IMR-90 (cell line): Measurements from ENCODE around the gene AP2A1. TPM values are rescaled to one million over a fixed set of nuclear protein-coding genes. Genes with fewer than 3 reads are reported as not detected.

Experiments used
- ATAC-seq: fragments of 200-7000 bp; cut with Tn5 transposase; 2 replicates; pipeline ENCODE4 v1.9.1; 2020; ENCODE audit warnings: low read depth, mild to moderate bottlenecking, moderate library complexity
- BruUV-seq: library from RNA; stranded (reverse); fragments of 400-500 nt; replicated peaks from 2 replicates; lab custom pipeline; 2021; lab: Mats Ljungman, UMichigan
- CTCF ChIA-PET: fragments of 300-600 bp; formaldehyde crosslinking; extraction: SDS; loops from one replicate; lab custom pipeline; 2021; ENCODE audit warnings: antibody characterized with exemption; lab: Yijun Ruan, JAX
- POLR2A ChIA-PET: fragments of 300-600 bp; sonication (Branson Sonifier 250); formaldehyde crosslinking; loops from one replicate; lab custom pipeline; 2022; ENCODE audit warnings: antibody characterized with exemption; ENCODE audit not compliant: unreplicated experiment; lab: Charles Lee
- DNase-seq: peaks from one replicate; pipeline ENCODE4 v3.0.0; 2013
- H2AFZ ChIP-seq: replicated peaks from 2 replicates; pipeline ENCODE3; 2013; ENCODE audit warnings: low read length, mild to moderate bottlenecking; ENCODE audit not compliant: poor library complexity
- H2AK5ac ChIP-seq: 2 replicates; pipeline ENCODE4 v1.6.1; 2013; ENCODE audit warnings: low read depth, low read length, inconsistent platforms
- H2AK9ac ChIP-seq: replicated peaks from 2 replicates; pipeline ENCODE3; 2013; ENCODE audit warnings: mild to moderate bottlenecking, low read depth, low read length, moderate library complexity; ENCODE audit not compliant: poor library complexity
- H2BK120ac ChIP-seq: 2 replicates; pipeline ENCODE4 v1.6.1; 2013; ENCODE audit warnings: low read depth, low read length, inconsistent platforms
- H2BK15ac ChIP-seq: 3 replicates; pipeline ENCODE4 v1.6.1; 2013; ENCODE audit warnings: low read depth, low read length, inconsistent platforms
- H2BK20ac ChIP-seq: 2 replicates; pipeline ENCODE4 v1.6.1; 2013; ENCODE audit warnings: low read depth, mild to moderate bottlenecking, inconsistent platforms, low read length, moderate library complexity
- H2BK5ac ChIP-seq: 2 replicates; pipeline ENCODE4 v1.6.1; 2013; ENCODE audit warnings: mild to moderate bottlenecking, low read depth, low read length, inconsistent platforms; ENCODE audit not compliant: poor library complexity, severe bottlenecking
- H3K14ac ChIP-seq: replicated peaks from 2 replicates; pipeline ENCODE4 v1.6.1; 2013; ENCODE audit warnings: low read depth, low read length, inconsistent platforms
- H3K18ac ChIP-seq: 2 replicates; pipeline ENCODE4 v1.6.1; 2013; ENCODE audit warnings: low read depth, low read length, control low read depth
- H3K23ac ChIP-seq: 2 replicates; pipeline ENCODE4 v1.6.1; 2013; ENCODE audit warnings: low read depth, low read length, inconsistent platforms
- H3K27ac ChIP-seq: 2 replicates; pipeline ENCODE4 v1.5.1; 2013; ENCODE audit warnings: mild to moderate bottlenecking, control low read depth, low read length; ENCODE audit not compliant: insufficient read depth
- H3K27me3 ChIP-seq: 2 replicates; pipeline ENCODE4 v1.6.1; 2013; ENCODE audit warnings: low read length; ENCODE audit not compliant: control insufficient read depth, insufficient read depth
- H3K36me3 ChIP-seq: 2 replicates; pipeline ENCODE4 v1.6.1; 2013; ENCODE audit warnings: low read length, mixed read lengths; ENCODE audit not compliant: control insufficient read depth, insufficient read depth
- H3K4ac ChIP-seq: 2 replicates; pipeline ENCODE4 v1.6.1; 2013; ENCODE audit warnings: low read depth, low read length, inconsistent platforms
- H3K4me1 ChIP-seq: 2 replicates; pipeline ENCODE4 v1.6.1; 2013; ENCODE audit warnings: low read length, mixed read lengths; ENCODE audit not compliant: control insufficient read depth, insufficient read depth
- H3K4me2 ChIP-seq: 2 replicates; pipeline ENCODE4 v1.6.1; 2013; ENCODE audit warnings: low read depth, mild to moderate bottlenecking, control low read depth, low read length, moderate library complexity
- H3K4me3 ChIP-seq: 2 replicates; pipeline ENCODE4 v1.5.1; 2013; ENCODE audit warnings: low read depth, mild to moderate bottlenecking, control low read depth, low read length, moderate library complexity; ENCODE audit not compliant: insufficient read depth
- H3K56ac ChIP-seq: 2 replicates; pipeline ENCODE4 v1.6.1; 2013; ENCODE audit warnings: low read length, inconsistent platforms; ENCODE audit not compliant: insufficient read depth; ENCODE audit errors: extremely low read depth
- H3K79me1 ChIP-seq, 2 experiments: 2 replicates each; pipeline ENCODE4 v1.6.1; 2013; ENCODE audit warnings: low read length in 2 of 2, inconsistent platforms in 1 of 2, low read depth in 1 of 2
- H3K9ac ChIP-seq: 2 replicates; pipeline ENCODE4 v1.6.1; 2013; ENCODE audit warnings: low read depth, low read length, control low read depth
- H3K9me1 ChIP-seq: 2 replicates; pipeline ENCODE4 v1.6.1; 2013; ENCODE audit warnings: low read length, inconsistent platforms; ENCODE audit not compliant: insufficient read depth
- H3K9me3 ChIP-seq: 2 replicates; pipeline ENCODE4 v1.6.1; 2013; ENCODE audit warnings: low read length; ENCODE audit not compliant: control insufficient read depth, insufficient read depth
- H4K20me1 ChIP-seq: 2 replicates; pipeline ENCODE4 v1.6.1; 2013; ENCODE audit warnings: low read length, inconsistent platforms; ENCODE audit not compliant: insufficient read depth
- H4K5ac ChIP-seq: 2 replicates; pipeline ENCODE4 v1.6.1; 2013; ENCODE audit warnings: mild to moderate bottlenecking, low read depth, low read length, control low read depth
- H4K8ac ChIP-seq, 2 experiments: 2 replicates each; pipeline ENCODE4 v1.6.1; 2013; ENCODE audit warnings: low read depth in 2 of 2, low read length in 2 of 2, control low read depth in 1 of 2, inconsistent platforms in 1 of 2
- H4K91ac ChIP-seq: 2 replicates; pipeline ENCODE4 v1.6.1; 2013; ENCODE audit warnings: low read depth, low read length, inconsistent platforms; ENCODE audit not compliant: insufficient read depth
- BHLHE40 ChIP-seq: fragments of 150-350 bp; IDR thresholded peaks from 2 replicates; pipeline ENCODE4 v1.6.1; 2016; ENCODE audit warnings: mild to moderate bottlenecking, low read depth, low read length
- CEBPB ChIP-seq: IDR thresholded peaks from 2 replicates; pipeline ENCODE4 v1.6.1; 2012; ENCODE audit warnings: low read depth, low read length, improper control_type of control experiment
- CHD1 ChIP-seq: IDR thresholded peaks from 2 replicates; pipeline ENCODE4 v1.6.1; 2012; ENCODE audit warnings: low read depth, low read length, improper control_type of control experiment
- CTCF ChIP-seq: conservative IDR thresholded peaks from 2 replicates; pipeline ENCODE4 v1.5.1; 2012; ENCODE audit warnings: mild to moderate bottlenecking, low read depth, low read length, improper control_type of control experiment
- ELK1 ChIP-seq: fragments of 150-350 bp; IDR thresholded peaks from 2 replicates; pipeline ENCODE4 v1.6.1; 2016; ENCODE audit warnings: low read depth, mild to moderate bottlenecking, low read length, moderate library complexity, borderline replicate concordance
- FOS ChIP-seq: fragments of 150-350 bp; IDR thresholded peaks from 2 replicates; pipeline ENCODE4 v1.6.1; 2016; ENCODE audit warnings: low read depth, low read length
- MAFK ChIP-seq: IDR thresholded peaks from 2 replicates; pipeline ENCODE4 v1.6.1; 2012; ENCODE audit warnings: low read depth, low read length, improper control_type of control experiment
- MAZ ChIP-seq: IDR thresholded peaks from 2 replicates; pipeline ENCODE4 v1.6.1; 2012; ENCODE audit warnings: low read depth, mild to moderate bottlenecking, low read length, improper control_type of control experiment, moderate library complexity, borderline replicate concordance
- POLR2A ChIP-seq: IDR thresholded peaks from 2 replicates; pipeline ENCODE4 v1.6.1; 2012; ENCODE audit warnings: mild to moderate bottlenecking, low read depth, low read length
- RAD21 ChIP-seq: IDR thresholded peaks from 2 replicates; pipeline ENCODE4 v1.6.1; 2012; ENCODE audit warnings: low read length, improper control_type of control experiment
- RCOR1 ChIP-seq: IDR thresholded peaks from 2 replicates; pipeline ENCODE4 v1.6.1; 2012; ENCODE audit warnings: mild to moderate bottlenecking, low read length, improper control_type of control experiment; ENCODE audit not compliant: insufficient replicate concordance
- RFX5 ChIP-seq: IDR thresholded peaks from 2 replicates; pipeline ENCODE4 v1.8.0; 2012; ENCODE audit warnings: low read depth, mild to moderate bottlenecking, low read length, moderate library complexity
- SMC3 ChIP-seq: fragments of 150-350 bp; IDR thresholded peaks from 2 replicates; pipeline ENCODE4 v1.6.1; 2016; ENCODE audit warnings: low read depth, mild to moderate bottlenecking, antibody characterized with exemption, low read length, moderate library complexity
- USF2 ChIP-seq: fragments of 150-350 bp; IDR thresholded peaks from 2 replicates; pipeline ENCODE4 v1.6.1; 2017; ENCODE audit warnings: mild to moderate bottlenecking, antibody characterized with exemption, low read length, low read depth
- WGBS, 2 experiments: methylation state at CpG; one replicate each; pipeline versions ENCODE4 v1.1.5 to v1.1.7; 2013; ENCODE audit warnings: missing lambda C conversion rate in 2 of 2; ENCODE audit not compliant: insufficient read length in 1 of 2; ENCODE audit errors: extremely low coverage in 2 of 2; 5-methylcytosine and 5-hydroxymethylcytosine counted together
- dilution Hi-C: fragments of 300-500 bp; cut with HindIII; formaldehyde crosslinking; loops from one replicate; pipeline ENCODE4 v1.14.3; 2018; ENCODE audit warnings: low sequenced_read_pairs; ENCODE audit not compliant: unreplicated experiment
- in situ Hi-C: fragments of 300-500 bp; cut with MboI; formaldehyde crosslinking; loops from 3 replicates; pipeline ENCODE4 v1.14.3; 2019; ENCODE audit warnings: low sequenced_read_pairs, inconsistent platforms, mixed read lengths
- intact Hi-C: fragments of 100-400 bp; cut with micrococcal nuclease; formaldehyde crosslinking; loops from 2 replicates; pipeline ENCODE4 v1.10.0; 2022
- polyA plus RNA-seq, 3 experiments: library from polyadenylated mRNA; depleted of rRNA; stranded (reverse); fragments of >200 nt; gene quantifications; 2 replicates each; pipeline ENCODE4 v1.2.3, GENCODE V29; 2012; ENCODE audit warnings: low replicate concordance in 1 of 3
- total RNA-seq: library from RNA; depleted of rRNA; stranded (reverse); fragments of >200 nt; gene quantifications from 2 replicates; pipeline ENCODE4 v1.2.3, GENCODE V29; 2012

The AP2A1 gene
- total and polyA plus RNA-seq, 2 of the 4 experiments (the other 2 are of a cell fraction), result 40.7 to 122 TPM

GRCh38 chr19:49807058-49807903 is 40.5 kb downstream of the AP2A1 start:
- no TSS peak for BruUV-seq
- Histone ChIP-seq H3K9me1 (peaks cover 9% of the 10 kb centered on the region), H3K9ac (no peak overlapping the region), H3K23ac (no peak overlapping the region), H3K4me1 (peaks cover 5% of the 10 kb centered on the region), H4K5ac (no peak overlapping the region), H2BK5ac (no peak overlapping the region), H3K4ac (no peak overlapping the region), H4K20me1 (no peaks in the 10 kb centered on the region; the same call in 1 of the 2 replicates), H2BK120ac (no peak overlapping the region), H4K91ac (no peak overlapping the region), H2BK15ac (no peak overlapping the region), H2AFZ (no peak overlapping the region), H3K9me3 (no peaks in the 10 kb centered on the region), H3K36me3 (peaks cover 31% of the 10 kb centered on the region), H3K79me1 (peaks cover 1 to 26% of the 10 kb centered on the region in 2 experiments; a peak in 2 of 4 replicates), H2AK5ac (no peak overlapping the region; the same call in 1 of the 2 replicates), H3K18ac (no peak overlapping the region), H3K27ac (no peak overlapping the region), H3K56ac (no peak overlapping the region), H2AK9ac (no peak overlapping the region), H3K14ac (no peak overlapping the region), H3K27me3 (no peaks in the 10 kb centered on the region), H3K4me2 (no peak overlapping the region), H4K8ac (no peak overlapping the region), H3K4me3 (no peak overlapping the region), H2BK20ac (no peak overlapping the region)
- TF ChIP-seq BHLHE40 (no peak), MAFK (no peak), ELK1 (no peak), RAD21 (no peak), MAZ (no peak), RFX5 (no peak), CHD1 (no peak), USF2 (no peak), SMC3 (no peak), CEBPB (no peak), CTCF (no peak), RCOR1 (no peak), POLR2A (no peak), FOS (no peak)
- dilution Hi-C loops, result no loop called here
- no peak for ATAC-seq
- DNase-seq, result no peak
- WGBS, 2 experiments, result 86% methylated on average over 10 of the region's 18 CpGs; no CpG with 5 or more reads in 1 of the 2 experiments
- ChIA-PET CTCF (no interaction called here), POLR2A (no interaction called here)
- in situ Hi-C loops, result no loop called here
- intact Hi-C loops, result no loop called here
